H9 (cell line): ENCODE results near the gene RFPL3. TPM values are rescaled to one million over a fixed set of nuclear protein-coding genes. Genes with fewer than 3 reads are reported as not detected.

Source experiments
- DNase-seq: peaks from one replicate; pipeline ENCODE4 v3.0.0-alpha.2; 2017
- H2AFZ ChIP-seq: one replicate; pipeline ENCODE4 v1.6.1; 2013; ENCODE audit warnings: mild to moderate bottlenecking, low read length, control low read depth, moderate library complexity
- H2AK5ac ChIP-seq: 2 replicates; pipeline ENCODE4 v1.6.1; 2013; ENCODE audit warnings: low read length, control low read depth, mixed read lengths; ENCODE audit not compliant: insufficient read length
- H2BK120ac ChIP-seq: one replicate; pipeline ENCODE4 v1.6.1; 2013; ENCODE audit warnings: low read depth, mild to moderate bottlenecking, low read length, control low read depth, inconsistent platforms; ENCODE audit not compliant: poor library complexity, severe bottlenecking
- H2BK12ac ChIP-seq: 2 replicates; pipeline ENCODE4 v1.6.1; 2013; ENCODE audit warnings: low read length, control low read depth, mixed read lengths, low read depth; ENCODE audit not compliant: insufficient read length
- H2BK15ac ChIP-seq: 2 replicates; pipeline ENCODE4 v1.6.1; 2013; ENCODE audit warnings: low read depth, low read length, control low read depth
- H2BK20ac ChIP-seq: one replicate; pipeline ENCODE4 v1.6.1; 2013; ENCODE audit warnings: low read depth, mild to moderate bottlenecking, low read length, control low read depth, inconsistent platforms; ENCODE audit not compliant: poor library complexity, severe bottlenecking
- H2BK5ac ChIP-seq: 2 replicates; pipeline ENCODE4 v1.6.1; 2013; ENCODE audit warnings: low read length, control low read depth, mixed read lengths; ENCODE audit not compliant: insufficient read length
- H3K14ac ChIP-seq: 2 replicates; pipeline ENCODE4 v1.6.1; 2013; ENCODE audit warnings: low read length, control low read depth; ENCODE audit not compliant: insufficient read depth
- H3K18ac ChIP-seq: 2 replicates; pipeline ENCODE4 v1.6.1; 2013; ENCODE audit warnings: low read depth, mild to moderate bottlenecking, mixed read lengths, low read length, control low read depth; ENCODE audit not compliant: insufficient read length
- H3K23ac ChIP-seq: 2 replicates; pipeline ENCODE4 v1.6.1; 2013; ENCODE audit warnings: low read length, control low read depth, mixed read lengths, low read depth; ENCODE audit not compliant: insufficient read length
- H3K23me2 ChIP-seq: 2 replicates; pipeline ENCODE4 v1.6.1; 2013; ENCODE audit warnings: low read depth, mild to moderate bottlenecking, mixed read lengths, low read length, control low read depth; ENCODE audit not compliant: insufficient read length, poor library complexity, severe bottlenecking
- H3K27ac ChIP-seq: 2 replicates; pipeline ENCODE4 v1.5.1; 2013; ENCODE audit warnings: low read length, control low read depth, mixed read lengths, low read depth; ENCODE audit not compliant: insufficient read length
- H3K27me3 ChIP-seq: 2 replicates; pipeline ENCODE4 v1.6.1; 2013; ENCODE audit warnings: low read length, control low read depth, inconsistent platforms; ENCODE audit not compliant: insufficient read depth
- H3K4ac ChIP-seq: 2 replicates; pipeline ENCODE4 v1.6.1; 2013; ENCODE audit warnings: low read depth, mild to moderate bottlenecking, control low read depth, inconsistent platforms, low read length, moderate library complexity
- H3K4me1 ChIP-seq: 2 replicates; pipeline ENCODE4 v1.6.1; 2013; ENCODE audit warnings: low read length, control low read depth, inconsistent platforms; ENCODE audit not compliant: insufficient read depth
- H3K4me2 ChIP-seq: 2 replicates; pipeline ENCODE4 v1.6.1; 2013; ENCODE audit warnings: low read length, control low read depth, mixed read lengths; ENCODE audit not compliant: insufficient read length, insufficient read depth
- H3K56ac ChIP-seq: 2 replicates; pipeline ENCODE4 v1.6.1; 2013; ENCODE audit warnings: low read depth, mild to moderate bottlenecking, mixed read lengths, low read length, control low read depth; ENCODE audit not compliant: insufficient read length
- H3K79me1 ChIP-seq: 2 replicates; pipeline ENCODE4 v1.6.1; 2013; ENCODE audit warnings: low read depth, mild to moderate bottlenecking, moderate library complexity, low read length, control low read depth, inconsistent platforms; ENCODE audit not compliant: insufficient read depth, poor library complexity, severe bottlenecking
- H3K79me2 ChIP-seq: 2 replicates; pipeline ENCODE4 v1.6.1; 2013; ENCODE audit warnings: low read length, control low read depth, inconsistent platforms; ENCODE audit not compliant: insufficient read depth
- H3K9ac ChIP-seq: 2 replicates; pipeline ENCODE4 v1.6.1; 2013; ENCODE audit warnings: low read length, control low read depth, mixed read lengths; ENCODE audit not compliant: insufficient read length; ENCODE audit errors: extremely low read depth
- H3K9me3 ChIP-seq: one replicate; pipeline ENCODE4 v1.6.1; 2013; ENCODE audit warnings: low read depth, low read length, inconsistent platforms; ENCODE audit not compliant: control insufficient read depth
- H3T11ph ChIP-seq: one replicate; pipeline ENCODE4 v1.6.1; 2013; ENCODE audit warnings: mild to moderate bottlenecking, low read length, control low read depth, inconsistent platforms
- H4K20me1 ChIP-seq: one replicate; pipeline ENCODE4 v1.6.1; 2013; ENCODE audit not compliant: control insufficient read depth, insufficient read length, insufficient read depth
- H4K5ac ChIP-seq: 2 replicates; pipeline ENCODE4 v1.6.1; 2013; ENCODE audit warnings: low read depth, mild to moderate bottlenecking, mixed read lengths, low read length, control low read depth; ENCODE audit not compliant: insufficient read length
- H4K8ac ChIP-seq: replicated peaks from 2 replicates; pipeline ENCODE4 v1.6.1; 2013; ENCODE audit warnings: low read length, control low read depth, mixed read lengths, low read depth; ENCODE audit not compliant: insufficient read length
- H4K91ac ChIP-seq: 2 replicates; pipeline ENCODE4 v1.6.1; 2013; ENCODE audit warnings: low read depth, mild to moderate bottlenecking, moderate library complexity, mixed read lengths, low read length, control low read depth; ENCODE audit not compliant: insufficient read length
- H3K27ac Mint-ChIP-seq, 3 experiments: 2 replicates in 2 of 3; 3 replicates in 1 of 3; pipeline ENCODE4 v1.8.0; 2020 to 2021; ENCODE audit warnings: mixed read lengths in 3 of 3, mild to moderate bottlenecking in 1 of 3, moderate library complexity in 1 of 3
- H3K27me3 Mint-ChIP-seq: 2 replicates; pipeline ENCODE4 v1.8.0; 2021; ENCODE audit warnings: low read depth, mild to moderate bottlenecking, moderate library complexity, mixed read lengths
- H3K36me3 Mint-ChIP-seq, 3 experiments: 2 replicates in 2 of 3; 3 replicates in 1 of 3; pipeline ENCODE4 v1.8.0; 2020 to 2021; ENCODE audit warnings: low read depth in 3 of 3, mixed read lengths in 3 of 3; ENCODE audit not compliant: insufficient read depth in 1 of 3
- H3K4me1 Mint-ChIP-seq, 2 experiments: 2 replicates each; pipeline ENCODE4 v1.8.0; 2020; ENCODE audit warnings: mixed read lengths in 2 of 2
- H3K4me3 Mint-ChIP-seq, 2 experiments: 2 replicates in 1 of 2; 3 replicates in 1 of 2; pipeline ENCODE4 v1.8.0; 2020 to 2021; ENCODE audit warnings: mild to moderate bottlenecking in 2 of 2, mixed read lengths in 2 of 2, moderate library complexity in 1 of 2
- H3K9me3 Mint-ChIP-seq, 2 experiments: 2 replicates in 1 of 2; 3 replicates in 1 of 2; pipeline ENCODE4 v1.8.0; 2020; ENCODE audit warnings: mild to moderate bottlenecking in 2 of 2, mixed read lengths in 2 of 2, moderate library complexity in 1 of 2
- WGBS: extraction: QIAGEN DNeasy Blood & Tissue Kit; methylation state at CpG from one replicate; pipeline ENCODE4 v1.1.7; 2013; ENCODE audit warnings: missing lambda C conversion rate, low lambda C conversion rate, mixed read lengths; ENCODE audit not compliant: insufficient read length; ENCODE audit errors: extremely low coverage; 5-methylcytosine and 5-hydroxymethylcytosine counted together
- total RNA-seq: library from RNA; stranded (reverse); gene quantifications from 2 replicates; pipeline ENCODE4 v1.2.1, GENCODE V29; 2021
- TF ChIP-seq, protein P1 (sequence below): fragments of 200-600 bp; sonication (generic); conservative IDR thresholded peaks from 3 replicates; pipeline ENCODE4 v1.8.0; 2021; ENCODE audit warnings: antibody characterized with exemption, mild to moderate bottlenecking

RFPL3 gene
- total RNA-seq, 1 experiment from 2014 or later, result not detected

DNA sequence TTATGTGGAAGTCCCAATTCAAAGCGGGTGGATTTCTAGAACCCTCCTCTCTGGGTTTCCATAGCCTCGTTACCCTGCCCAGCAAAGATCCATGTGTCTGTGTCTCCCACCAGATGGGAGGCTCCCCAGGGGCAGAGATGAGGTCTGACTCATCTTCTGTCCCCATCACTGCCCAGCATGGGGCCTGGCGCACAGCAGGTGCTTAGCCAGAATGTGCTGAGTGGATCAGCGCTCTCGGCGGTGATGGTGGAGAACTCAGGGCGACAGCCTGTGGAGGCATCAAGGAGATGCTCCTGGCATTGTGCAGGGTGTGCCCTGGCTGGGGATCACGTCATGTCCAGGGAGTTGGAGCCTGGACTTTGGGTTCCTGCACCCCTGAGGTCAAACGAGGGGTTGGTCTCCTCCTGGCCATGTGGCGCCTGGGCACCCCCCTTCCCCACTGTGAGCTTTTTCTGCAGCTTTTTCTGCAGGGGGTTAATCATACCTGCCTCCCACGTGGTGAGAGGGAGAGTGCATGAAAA, 46.1 kb upstream of the RFPL3 start:
- peaks cover 42% of the 10 kb centered on the region for H3K27me3 Mint-ChIP-seq
- Histone ChIP-seq H3K27ac (no peak overlapping the region), H4K5ac (no peak overlapping the region), H3T11ph (no peak overlapping the region), H3K79me1 (no peaks in the 10 kb centered on the region), H3K79me2 (no peaks in the 10 kb centered on the region), H4K8ac (no peak overlapping the region), H3K4me2 (no peak overlapping the region), H2BK15ac (no peak overlapping the region), H3K23ac (no peak overlapping the region), H2BK12ac (no peak overlapping the region), H2BK120ac (no peak overlapping the region), H4K20me1 (no peaks in the 10 kb centered on the region), H4K91ac (no peak overlapping the region), H2BK5ac (no peak overlapping the region), H3K23me2 (no peaks in the 10 kb centered on the region), H2AFZ (no peak overlapping the region), H3K27me3 (no peaks in the 10 kb centered on the region), H3K4ac (no peak overlapping the region), H3K9ac (no peak overlapping the region), H2AK5ac (no peak overlapping the region), H3K4me1 (no peaks in the 10 kb centered on the region), H3K14ac (no peak overlapping the region), H2BK20ac (no peak overlapping the region), H3K18ac (no peak overlapping the region), H3K56ac (no peak overlapping the region), H3K9me3 (no peaks in the 10 kb centered on the region)
- no peak for DNase-seq
- H3K4me1 Mint-ChIP-seq, result peaks cover 2 to 11% of the 10 kb centered on the region in 2 experiments; a peak in 3 of 4 replicates
- WGBS, result no CpG with 5 or more reads among the region's 11 CpGs
- no peaks in the 10 kb centered on the region for H3K36me3 Mint-ChIP-seq
- H3K4me3 Mint-ChIP-seq, result no peak overlapping the region
- TF ChIP-seq, protein P1, sequence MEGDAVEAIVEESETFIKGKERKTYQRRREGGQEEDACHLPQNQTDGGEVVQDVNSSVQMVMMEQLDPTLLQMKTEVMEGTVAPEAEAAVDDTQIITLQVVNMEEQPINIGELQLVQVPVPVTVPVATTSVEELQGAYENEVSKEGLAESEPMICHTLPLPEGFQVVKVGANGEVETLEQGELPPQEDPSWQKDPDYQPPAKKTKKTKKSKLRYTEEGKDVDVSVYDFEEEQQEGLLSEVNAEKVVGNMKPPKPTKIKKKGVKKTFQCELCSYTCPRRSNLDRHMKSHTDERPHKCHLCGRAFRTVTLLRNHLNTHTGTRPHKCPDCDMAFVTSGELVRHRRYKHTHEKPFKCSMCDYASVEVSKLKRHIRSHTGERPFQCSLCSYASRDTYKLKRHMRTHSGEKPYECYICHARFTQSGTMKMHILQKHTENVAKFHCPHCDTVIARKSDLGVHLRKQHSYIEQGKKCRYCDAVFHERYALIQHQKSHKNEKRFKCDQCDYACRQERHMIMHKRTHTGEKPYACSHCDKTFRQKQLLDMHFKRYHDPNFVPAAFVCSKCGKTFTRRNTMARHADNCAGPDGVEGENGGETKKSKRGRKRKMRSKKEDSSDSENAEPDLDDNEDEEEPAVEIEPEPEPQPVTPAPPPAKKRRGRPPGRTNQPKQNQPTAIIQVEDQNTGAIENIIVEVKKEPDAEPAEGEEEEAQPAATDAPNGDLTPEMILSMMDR, result no peak
- H3K27ac Mint-ChIP-seq, result no peak overlapping the region
- H3K9me3 Mint-ChIP-seq, result no peaks in the 10 kb centered on the region; a peak in 1 of 5 replicates
